ENCODE results near the gene BRD7. TPM values are rescaled to one million over a fixed set of nuclear protein-coding genes. Genes with fewer than 3 reads are reported as not detected.

The BRD7 gene
- total RNA-seq: 10 to 100 TPM; 21.8 to 32.6 TPM

GRCh38 chr16:50368410-50369132 is at the start of gene BRD7:
Gene BRD7, minus strand, starts transcription at chr16:50368988. Its CDS starts 214 bp downstream, at chr16:50368774.
- Histone ChIP-seq H3K36me3 (replicated peaks in 1 of 2; ENCODE audit: insufficient read depth in 1 of 2, low read depth in 2 of 2) (no peaks in the 10 kb centered on the region), H3K27ac (peak within 1 kb of the TSS; percentile 16 to 72 (median 57)), H3K9me3 (no peaks in the 10 kb centered on the region), H3K4me3 (peak within 1 kb of the TSS; percentile 96 to 99), H3K4me1 (peaks cover 25% of the 10 kb centered on the region), H3K27me3 (no peaks in the 10 kb centered on the region)
- TF ChIP-seq CTCF (IDR thresholded peaks at IDR 0.05): peak in 4 of 7 experiments; percentile 52 to 85 (median 77)
- no peak for TF ChIP-seq POLR2A (IDR thresholded peaks at IDR 0.05)
- peak; percentile 92 for ATAC-seq
- 0 to 1% methylated on average over 52 to 79 of the region's 109 CpGs for WGBS, 2 donors
- intact Hi-C loops (cut with DNase I): no loop called here
- peak; percentile 46 to 67 (median 60) for DNase-seq

- intact Hi-C loops (cut with DNase I): no loop called here
- H3K36me3 ChIP-seq (replicated peaks in 1 of 2; ENCODE audit: insufficient read depth in 1 of 2, low read depth in 2 of 2): no peaks in the 10 kb centered on the region
- H3K27me3 ChIP-seq: no peaks in the 10 kb centered on the region
- no peak for TF ChIP-seq POLR2A (IDR thresholded peaks at IDR 0.05)
- TF ChIP-seq CTCF (IDR thresholded peaks at IDR 0.05): no peak
- ATAC-seq (no peak), DNase-seq (no peak)
- H3K9me3 ChIP-seq: peaks cover 0 to 8% (median 0%) of the 10 kb centered on the region in 3 donors
- no peak overlapping the region for H3K4me3 ChIP-seq
- 52 to 54% methylated on average over 3 of the region's 3 CpGs for WGBS, 2 donors
- H3K4me1 ChIP-seq: no peaks in the 10 kb centered on the region
- H3K27ac ChIP-seq: no peak overlapping the region
Measured at GRCh38 chr16:50416388-50416787, 47.6 kb upstream of the BRD7 start.

DNA sequence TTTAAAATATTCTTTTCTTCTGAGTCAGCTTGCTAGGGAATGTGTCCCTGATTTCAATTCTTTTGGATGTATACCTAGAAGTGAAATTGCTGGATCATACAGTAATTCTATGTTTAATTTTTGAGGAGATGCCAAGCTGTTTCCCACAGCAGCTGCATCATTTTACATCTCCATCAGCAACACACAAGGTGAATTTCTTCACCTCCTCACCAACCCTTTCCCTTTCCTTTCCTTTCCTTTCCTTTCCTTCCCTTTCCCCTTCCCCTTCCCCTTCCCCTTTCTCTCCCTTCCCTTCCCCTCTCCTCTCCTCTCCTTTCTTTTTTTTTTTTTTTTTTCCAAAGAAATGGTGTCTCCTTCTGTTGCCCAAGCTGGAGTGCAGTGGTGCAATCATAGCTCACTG is 45.4 kb upstream of the BRD7 start:
- Histone ChIP-seq H3K27me3 (no peaks in the 10 kb centered on the region), H3K27ac (no peak overlapping the region), H3K36me3 (replicated peaks in 1 of 2; ENCODE audit: insufficient read depth in 1 of 2, low read depth in 2 of 2) (no peaks in the 10 kb centered on the region), H3K4me1 (no peaks in the 10 kb centered on the region), H3K9me3 (no peaks in the 10 kb centered on the region), H3K4me3 (no peak overlapping the region)
- intact Hi-C loops (cut with DNase I): no loop called here
- DNase-seq (no peak), ATAC-seq (no peak)
- no peak for TF ChIP-seq POLR2A (IDR thresholded peaks at IDR 0.05)
- no peak for TF ChIP-seq CTCF (IDR thresholded peaks at IDR 0.05)

- DNase-seq (no peak), ATAC-seq (no peak)
- no peaks in the 10 kb centered on the region for H3K27me3 ChIP-seq
- H3K27ac ChIP-seq: no peak overlapping the region
- H3K9me3 ChIP-seq: no peaks in the 10 kb centered on the region
- no peaks in the 10 kb centered on the region for H3K4me1 ChIP-seq
- H3K4me3 ChIP-seq: no peak overlapping the region
- intact Hi-C loops (cut with DNase I): no loop called here
- H3K36me3 ChIP-seq (replicated peaks in 1 of 2; ENCODE audit: insufficient read depth in 1 of 2, low read depth in 2 of 2): no peaks in the 10 kb centered on the region
- no peak for TF ChIP-seq POLR2A (IDR thresholded peaks at IDR 0.05)
- no peak for TF ChIP-seq CTCF (IDR thresholded peaks at IDR 0.05)
- WGBS, 2 donors: 77 to 92% methylated on average over 2 of the region's 2 CpGs
Measured at GRCh38 chr16:50411034-50411433, 42.2 kb upstream of the BRD7 start.

DNA sequence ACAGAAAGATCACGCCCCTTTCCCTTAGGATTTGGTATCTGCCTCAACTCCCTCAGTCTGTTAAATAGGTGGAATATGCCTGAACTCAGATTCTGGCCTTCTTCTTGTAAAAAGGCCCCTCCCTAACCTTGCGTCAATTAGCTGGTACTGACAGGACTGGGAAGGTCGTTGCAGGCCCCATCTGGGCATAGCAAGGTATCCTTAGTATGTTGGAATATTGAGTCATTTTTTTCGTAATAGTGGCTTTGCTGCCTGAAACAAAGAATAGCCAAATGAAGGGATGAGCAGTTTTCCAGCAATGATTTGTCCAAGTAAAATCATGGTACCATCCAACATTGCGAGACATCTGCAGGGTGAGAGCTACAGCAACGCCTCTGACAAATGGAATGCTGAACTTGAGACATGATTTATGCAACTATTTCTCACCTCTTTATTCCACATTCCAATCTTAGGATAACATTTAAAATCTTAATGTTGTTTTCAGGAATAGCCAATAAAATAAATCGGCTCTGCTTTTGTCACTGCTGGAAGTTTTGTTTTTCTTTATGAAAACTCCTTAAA is 39.3 kb upstream of the BRD7 start:
- Histone ChIP-seq H3K4me3 (no peak overlapping the region), H3K36me3 (replicated peaks in 1 of 2; ENCODE audit: insufficient read depth in 1 of 2, low read depth in 2 of 2) (no peaks in the 10 kb centered on the region), H3K27me3 (no peaks in the 10 kb centered on the region), H3K4me1 (no peaks in the 10 kb centered on the region), H3K27ac (no peak overlapping the region), H3K9me3 (no peaks in the 10 kb centered on the region)
- ATAC-seq (no peak), DNase-seq (no peak)
- intact Hi-C loops (cut with DNase I): no loop called here
- 72 to 73% methylated on average over 7 of the region's 7 CpGs for WGBS, 2 donors
- no peak for TF ChIP-seq POLR2A (IDR thresholded peaks at IDR 0.05)
- TF ChIP-seq CTCF (IDR thresholded peaks at IDR 0.05): no peak
